ENCODE data around the gene PHPT1. TPM values are rescaled to one million over a fixed set of nuclear protein-coding genes. Genes with fewer than 3 reads are reported as not detected.

PHPT1 gene
- total RNA-seq, 1 experiment from 2014 or later: 161 TPM

GRCh38 chr9:136881691-136882108 lies 32.5 kb downstream of the PHPT1 start:
- no peak for TF ChIP-seq CTCF (conservative IDR thresholded peaks at IDR 0.05)
- Histone ChIP-seq H3K9me3 (ENCODE audit: control insufficient read depth, low read depth, low read length) (no peaks in the 10 kb centered on the region), H3K23ac (ENCODE audit: insufficient read length, low read depth, low read length) (no peak overlapping the region), H3K4me1 (ENCODE audit: insufficient read depth, low read length) (no peaks in the 10 kb centered on the region), H3K4me2 (ENCODE audit: insufficient read depth, insufficient read length, low read length) (no peak overlapping the region), H3K4ac (ENCODE audit: low read depth, low read length) (no peak overlapping the region), H4K91ac (ENCODE audit: insufficient read length, low read depth, low read length) (no peak overlapping the region), H3K56ac (ENCODE audit: insufficient read length, low read depth, low read length) (no peak overlapping the region), H3K79me1 (ENCODE audit: insufficient read depth, low read depth, low read length, poor library complexity, severe bottlenecking) (no peaks in the 10 kb centered on the region), H2BK5ac (ENCODE audit: insufficient read length, low read length) (no peak overlapping the region), H3T11ph (ENCODE audit: low read length) (no peak overlapping the region), H3K27me3 (ENCODE audit: insufficient read depth, low read length) (no peaks in the 10 kb centered on the region), H4K8ac (replicated peaks; ENCODE audit: insufficient read length, low read depth, low read length) (no peak overlapping the region), H3K79me2 (ENCODE audit: insufficient read depth, low read length) (no peaks in the 10 kb centered on the region; the same call in 1 of the 2 replicates), H2AK5ac (ENCODE audit: insufficient read length, low read length) (no peak overlapping the region), H4K5ac (ENCODE audit: insufficient read length, low read depth, low read length) (no peak overlapping the region), H3K18ac (ENCODE audit: insufficient read length, low read depth, low read length) (no peak overlapping the region), H2BK20ac (ENCODE audit: low read depth, low read length, poor library complexity, severe bottlenecking) (no peak overlapping the region), H3K27ac (ENCODE audit: insufficient read length, low read depth, low read length) (no peak overlapping the region), H3K23me2 (ENCODE audit: insufficient read length, low read depth, low read length, poor library complexity, severe bottlenecking) (peaks cover 4% of the 10 kb centered on the region), H4K20me1 (ENCODE audit: control insufficient read depth, insufficient read depth, insufficient read length) (no peaks in the 10 kb centered on the region), H3K14ac (ENCODE audit: insufficient read depth, low read length) (no peak overlapping the region), H2AFZ (ENCODE audit: low read length) (no peak overlapping the region), H2BK120ac (ENCODE audit: low read depth, low read length, poor library complexity, severe bottlenecking) (no peak overlapping the region), H2BK12ac (ENCODE audit: insufficient read length, low read depth, low read length) (no peak overlapping the region), H2BK15ac (ENCODE audit: low read depth, low read length) (no peak overlapping the region), H3K9ac (ENCODE audit: extremely low read depth, insufficient read length, low read length) (no peak overlapping the region)
- Mint-ChIP-seq H3K4me1 (peaks cover 5% of the 10 kb centered on the region in 2 experiments; a peak in 2 of 4 replicates), H3K9me3 (no peaks in the 10 kb centered on the region; a peak in 2 of 5 replicates), H3K27ac (no peak overlapping the region), H3K36me3 (ENCODE audit: insufficient read depth in 1 of 3, low read depth in 3 of 3) (no peaks in the 10 kb centered on the region; a peak in 2 of 7 replicates), H3K27me3 (ENCODE audit: low read depth) (peaks cover 14% of the 10 kb centered on the region), H3K4me3 (no peak overlapping the region)
- no CpG with 5 or more reads among the region's 9 CpGs for WGBS (ENCODE audit: extremely low coverage, insufficient read length, low lambda C conversion rate)
- DNase-seq: no peak
